Measurements from ENCODE around the gene CPT1B. TPM values are rescaled to one million over a fixed set of nuclear protein-coding genes. Genes with fewer than 3 reads are reported as not detected.

Gene CPT1B
- total RNA-seq, 4 donors from 2014 or later: 3.5 to 17.6 (median 8.2) TPM

GRCh38 chr22:50569896-50570535 lies 8.2 kb downstream of the CPT1B start:
- no peak for DNase-seq
- WGBS, 2 donors: 70 to 89% methylated on average over 2 to 4 of the region's 13 CpGs

DNA sequence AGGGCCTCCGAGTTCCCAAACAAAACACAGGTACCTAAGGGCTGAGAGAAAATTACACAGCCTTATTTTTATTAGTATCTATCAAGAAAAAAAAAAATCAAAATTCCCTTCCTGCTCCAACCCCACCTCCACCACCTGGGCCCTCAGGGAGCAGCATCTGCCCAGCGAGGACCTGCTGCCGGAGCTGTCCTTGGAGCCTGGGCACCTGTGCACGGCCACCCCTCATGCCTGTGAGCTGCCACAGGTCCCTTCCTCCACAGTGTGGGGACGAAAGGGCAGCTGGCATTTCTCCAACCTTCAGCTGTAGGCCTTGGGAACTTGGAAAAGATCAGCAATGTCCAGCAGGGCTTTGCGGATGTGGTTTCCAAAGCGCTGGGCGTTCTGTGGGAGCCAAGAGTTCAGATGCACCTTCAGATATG lies 9.2 kb downstream of the CPT1B start:
- Histone ChIP-seq H3K4me1 (peaks cover 0 to 14% (median 3%) of the 10 kb centered on the region in 3 donors), H3K27me3 (no peaks in the 10 kb centered on the region), H3K9me3 (no peaks in the 10 kb centered on the region), H3K36me3 (peaks cover 6 to 68% (median 6%) of the 10 kb centered on the region in 3 donors), H3K27ac (no peak overlapping the region), H3K4me3 (no peak overlapping the region)
- intact Hi-C loops (cut with DNase I): no loop called here
- TF ChIP-seq POLR2A (IDR thresholded peaks at IDR 0.05): no peak
- TF ChIP-seq, protein P1, sequence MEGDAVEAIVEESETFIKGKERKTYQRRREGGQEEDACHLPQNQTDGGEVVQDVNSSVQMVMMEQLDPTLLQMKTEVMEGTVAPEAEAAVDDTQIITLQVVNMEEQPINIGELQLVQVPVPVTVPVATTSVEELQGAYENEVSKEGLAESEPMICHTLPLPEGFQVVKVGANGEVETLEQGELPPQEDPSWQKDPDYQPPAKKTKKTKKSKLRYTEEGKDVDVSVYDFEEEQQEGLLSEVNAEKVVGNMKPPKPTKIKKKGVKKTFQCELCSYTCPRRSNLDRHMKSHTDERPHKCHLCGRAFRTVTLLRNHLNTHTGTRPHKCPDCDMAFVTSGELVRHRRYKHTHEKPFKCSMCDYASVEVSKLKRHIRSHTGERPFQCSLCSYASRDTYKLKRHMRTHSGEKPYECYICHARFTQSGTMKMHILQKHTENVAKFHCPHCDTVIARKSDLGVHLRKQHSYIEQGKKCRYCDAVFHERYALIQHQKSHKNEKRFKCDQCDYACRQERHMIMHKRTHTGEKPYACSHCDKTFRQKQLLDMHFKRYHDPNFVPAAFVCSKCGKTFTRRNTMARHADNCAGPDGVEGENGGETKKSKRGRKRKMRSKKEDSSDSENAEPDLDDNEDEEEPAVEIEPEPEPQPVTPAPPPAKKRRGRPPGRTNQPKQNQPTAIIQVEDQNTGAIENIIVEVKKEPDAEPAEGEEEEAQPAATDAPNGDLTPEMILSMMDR (IDR thresholded peaks at IDR 0.05): no peak
- 78 to 95% methylated on average over 3 of the region's 8 CpGs for WGBS, 2 donors
- DNase-seq: no peak

More at GRCh38 chr22:50569896-50570535, 8.2 kb downstream of the CPT1B start:
- H3K4me1 ChIP-seq: peaks cover 0 to 8% (median 3%) of the 10 kb centered on the region in 3 donors
- H3K36me3 ChIP-seq: peaks cover 6 to 78% (median 6%) of the 10 kb centered on the region in 3 donors
- TF ChIP-seq, protein P1 (IDR thresholded peaks at IDR 0.05): no peak
- TF ChIP-seq POLR2A (IDR thresholded peaks at IDR 0.05): no peak
- intact Hi-C loops (cut with DNase I): no loop called here
- no peaks in the 10 kb centered on the region for H3K27me3 ChIP-seq
- no peak overlapping the region for H3K4me3 ChIP-seq
- no peak overlapping the region for H3K27ac ChIP-seq
- no peaks in the 10 kb centered on the region for H3K9me3 ChIP-seq

DNA sequence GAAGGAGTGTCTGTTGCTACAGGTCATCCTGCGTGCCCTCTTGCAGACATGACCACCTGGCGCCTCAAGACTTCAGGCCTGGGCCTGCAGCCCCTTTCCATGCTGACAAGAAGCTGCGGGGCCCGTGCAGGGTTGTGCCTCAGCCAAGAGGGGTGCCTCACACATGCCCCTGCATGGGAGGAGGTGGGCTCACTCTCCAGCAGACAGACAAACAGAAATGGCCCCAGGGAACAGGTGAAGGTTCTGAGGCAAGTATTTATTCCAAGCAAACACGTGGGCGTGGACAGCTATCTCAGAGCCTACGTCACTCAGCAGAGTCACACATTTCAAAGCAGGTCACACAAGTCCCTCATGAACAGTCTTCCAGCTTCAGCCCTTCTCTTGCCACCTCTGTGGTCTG lies 9.6 kb downstream of the CPT1B start:
- TF ChIP-seq, protein P1 (IDR thresholded peaks at IDR 0.05): no peak
- DNase-seq: no peak
- H3K27me3 ChIP-seq: no peaks in the 10 kb centered on the region
- WGBS, 2 donors: 93% methylated on average over 2 of the region's 7 CpGs; no CpG with 5 or more reads in 1 of the 2 donors
- intact Hi-C loops (cut with DNase I): no loop called here
- H3K4me3 ChIP-seq: no peak overlapping the region
- no peak overlapping the region for H3K27ac ChIP-seq
- no peaks in the 10 kb centered on the region for H3K9me3 ChIP-seq
- H3K4me1 ChIP-seq: peaks cover 0 to 19% (median 6%) of the 10 kb centered on the region in 3 donors
- H3K36me3 ChIP-seq: peaks cover 6 to 64% (median 6%) of the 10 kb centered on the region in 3 donors

- 76 to 89% methylated on average over 4 to 7 of the region's 7 CpGs for WGBS, 2 donors
- TF ChIP-seq, protein P1 (IDR thresholded peaks at IDR 0.05): no peak
- no peak for TF ChIP-seq POLR2A (IDR thresholded peaks at IDR 0.05)
- peak overlapping the region in 1 of 4 donors; percentile 21 for H3K27ac ChIP-seq
- intact Hi-C loops (cut with DNase I): no loop called here
- H3K4me3 ChIP-seq: no peak overlapping the region
- H3K4me1 ChIP-seq: peaks cover 0 to 26% (median 11%) of the 10 kb centered on the region in 3 donors
- peaks cover 6 to 55% (median 6%) of the 10 kb centered on the region in 3 donors for H3K36me3 ChIP-seq
- H3K27me3 ChIP-seq: no peaks in the 10 kb centered on the region
- no peak for DNase-seq
- no peaks in the 10 kb centered on the region for H3K9me3 ChIP-seq
Observed at GRCh38 chr22:50567721-50568252, 10.4 kb downstream of the CPT1B start.

GRCh38 chr22:50564289-50564688 lies 13.9 kb downstream of the CPT1B start:
- Histone ChIP-seq H3K4me3 (no peak overlapping the region), H3K9me3 (no peaks in the 10 kb centered on the region), H3K36me3 (peaks cover 0 to 20% (median 0%) of the 10 kb centered on the region in 3 donors), H3K27me3 (no peaks in the 10 kb centered on the region), H3K4me1 (peaks cover 0 to 38% (median 17%) of the 10 kb centered on the region in 3 donors), H3K27ac (no peak overlapping the region)
- DNase-seq: no peak
- WGBS, 2 donors: 64 to 91% methylated on average over 4 to 8 of the region's 11 CpGs
- intact Hi-C loops (cut with DNase I): no loop called here
- TF ChIP-seq POLR2A (IDR thresholded peaks at IDR 0.05): no peak
- TF ChIP-seq, protein P1 (IDR thresholded peaks at IDR 0.05): no peak

All from esophagus squamous epithelium (tissue), 5 donors.